ENCODE results near the gene AKT3.

Gene AKT3

GRCh38 chr1:243438815-243439214 is 411.2 kb downstream of the AKT3 start:
- Histone ChIP-seq H3K27me3 (ENCODE audit: control insufficient read depth, insufficient read depth, low read length) (no peaks in the 10 kb centered on the region), H3K36me3 (ENCODE audit: control insufficient read depth, insufficient read depth, low read length) (no peaks in the 10 kb centered on the region), H3K4me3 (ENCODE audit: low read depth, low read length) (no peak overlapping the region), H3K9ac (ENCODE audit: low read depth, low read length) (no peak overlapping the region), H3K9me3 (ENCODE audit: control insufficient read depth, insufficient read depth, low read length) (no peaks in the 10 kb centered on the region), H3K4me1 (ENCODE audit: control insufficient read depth, insufficient read depth, low read length) (peaks cover 11% of the 10 kb centered on the region)
